Activated CD4-positive, alpha-beta T cell treated with anti-CD3 and anti-CD28 coated beads for 24 hours (primary cell): Measurements from ENCODE around the gene NTM.
A peak's percentile ranks its signal among the peaks of the same experiment; 100 is the strongest.

ENCODE experiments used
- DNase-seq, 2 donors: peaks; one replicate each; pipeline ENCODE4 v3.0.0-alpha.2; 2020; ENCODE audit warnings: low read depth in 2 of 2

Gene NTM

DNA sequence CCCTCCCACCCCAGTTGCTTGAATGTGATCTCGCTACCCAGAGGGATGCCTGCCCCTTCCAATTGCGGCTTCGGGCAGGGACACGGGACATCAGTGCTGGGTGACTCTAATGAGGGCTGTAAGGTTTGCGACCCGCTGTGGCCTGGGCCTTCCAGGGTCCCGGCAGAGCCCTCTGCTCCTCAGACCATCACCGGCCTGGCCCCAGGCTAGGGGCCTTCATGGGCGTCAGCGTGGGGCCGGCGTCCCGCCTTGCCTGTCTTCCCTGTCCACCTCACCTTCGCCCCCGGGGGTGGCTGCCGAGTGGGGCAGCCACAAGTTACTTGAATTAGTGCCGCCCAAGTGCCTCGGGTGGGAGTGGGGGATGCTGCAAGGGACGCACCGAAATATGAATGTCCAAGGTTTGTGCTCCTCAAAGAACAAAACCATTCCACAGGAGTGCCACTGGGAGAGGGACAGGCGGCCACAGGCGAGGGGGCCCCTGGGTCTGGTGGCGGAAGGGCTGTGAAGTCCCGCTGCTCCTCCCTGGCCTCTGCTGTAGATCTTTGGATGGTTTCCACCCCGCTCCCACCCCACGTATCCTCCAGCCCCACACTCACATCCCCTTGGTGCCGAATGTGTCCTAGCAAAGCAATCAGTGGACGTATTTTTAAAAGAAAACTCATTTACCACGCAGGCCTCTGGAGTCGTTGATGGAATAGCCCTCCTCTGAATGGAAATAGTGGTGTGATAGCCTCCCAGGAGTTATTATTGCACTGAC is 317.1 kb downstream of the NTM start:
- DNase-seq = no peak

DNA sequence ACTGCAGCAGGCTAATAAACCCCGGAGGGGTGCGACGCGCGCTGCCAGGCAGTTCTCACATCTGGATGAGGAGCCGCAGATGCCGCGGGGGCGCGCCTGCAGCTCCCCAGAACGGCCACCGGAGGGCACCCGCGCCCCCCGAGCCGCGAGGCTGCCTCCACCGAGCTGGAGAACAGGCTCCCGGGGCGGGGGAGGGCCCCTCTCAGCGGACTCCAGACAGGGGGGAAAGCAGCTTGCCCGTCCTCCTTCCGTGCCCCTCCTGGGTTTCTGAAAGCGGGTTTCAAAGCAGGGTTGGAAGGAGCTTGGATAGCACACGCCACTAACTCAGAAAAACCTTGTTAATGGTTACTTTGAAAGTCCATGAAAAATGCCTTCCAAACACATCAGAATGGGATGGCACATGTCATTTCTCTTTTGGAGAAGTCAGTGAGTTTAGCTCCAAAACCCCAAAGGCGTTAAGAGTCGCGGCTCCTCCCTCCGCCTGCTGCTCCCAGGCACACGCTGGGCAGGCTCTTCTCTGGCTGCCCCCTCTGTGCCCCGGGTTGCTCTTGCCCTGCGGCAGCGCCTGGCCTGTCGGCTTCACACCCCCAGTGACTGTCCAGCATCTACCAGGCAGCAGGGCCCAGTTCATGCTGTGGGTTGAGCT is 317.8 kb downstream of the NTM start:
- DNase-seq = peak in 1 of 2 donors; percentile 21

DNA sequence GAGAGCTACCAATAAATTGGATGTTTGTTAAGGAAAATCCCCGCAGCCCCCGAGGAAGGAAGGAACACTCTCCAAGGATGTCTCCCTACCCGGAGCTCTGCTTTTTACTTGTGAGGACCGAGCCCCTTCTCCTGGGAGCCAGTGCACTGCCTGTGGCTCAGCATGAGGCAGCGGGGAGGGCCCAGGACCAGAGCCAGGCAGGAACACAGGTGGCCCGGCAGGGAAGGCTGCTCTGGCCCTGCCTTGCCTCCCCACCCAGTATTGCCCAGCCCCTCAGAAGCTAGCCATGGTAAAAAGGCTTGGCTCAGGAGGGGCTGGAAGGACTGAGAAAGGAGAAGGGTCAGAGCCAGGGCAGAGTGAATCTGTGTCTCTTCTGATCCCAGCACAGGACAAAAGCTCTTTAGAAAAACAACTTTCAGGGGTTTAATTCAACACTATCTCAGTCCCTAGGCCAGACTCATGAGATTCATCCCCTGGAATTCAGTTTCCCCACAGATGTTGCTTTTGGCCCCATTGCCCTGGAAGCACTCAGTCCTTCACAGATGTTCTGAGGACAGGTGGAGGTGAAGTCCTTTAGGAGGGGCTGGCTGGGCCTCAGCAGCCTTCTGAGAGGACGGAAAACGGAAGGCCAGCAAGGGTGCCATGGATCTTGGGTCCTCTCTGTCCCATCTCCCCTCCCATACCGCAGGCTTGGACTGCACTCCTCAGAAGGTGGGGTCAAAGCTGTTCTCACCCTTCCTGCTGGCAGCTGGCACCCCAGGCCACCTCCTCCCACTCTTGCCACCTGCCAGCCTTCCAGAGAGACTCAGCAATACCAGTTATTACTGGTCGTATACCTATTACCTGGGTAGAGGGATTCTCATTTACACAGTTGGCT is 318.9 kb downstream of the NTM start:
- DNase-seq = no peak

DNA sequence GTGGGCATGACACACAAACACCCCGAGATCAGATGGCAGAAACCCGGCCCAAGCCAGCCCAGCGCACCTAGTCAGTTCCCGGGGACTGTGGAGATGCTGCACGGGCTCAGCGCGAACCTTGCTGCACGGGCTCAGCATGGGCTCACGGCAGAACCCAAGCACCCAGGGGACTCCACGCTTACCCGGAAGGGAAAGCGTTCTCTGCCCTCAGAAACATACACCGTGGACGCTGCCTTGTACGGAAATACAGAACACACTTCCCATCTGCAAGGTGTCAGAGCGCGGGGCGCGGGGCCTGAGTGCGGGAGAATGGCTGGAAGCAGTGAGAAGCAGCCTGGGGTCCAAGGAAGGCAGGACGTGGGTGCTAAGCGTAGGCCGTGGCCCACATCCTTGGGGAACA is 319.9 kb downstream of the NTM start:
- no peak for DNase-seq

DNA sequence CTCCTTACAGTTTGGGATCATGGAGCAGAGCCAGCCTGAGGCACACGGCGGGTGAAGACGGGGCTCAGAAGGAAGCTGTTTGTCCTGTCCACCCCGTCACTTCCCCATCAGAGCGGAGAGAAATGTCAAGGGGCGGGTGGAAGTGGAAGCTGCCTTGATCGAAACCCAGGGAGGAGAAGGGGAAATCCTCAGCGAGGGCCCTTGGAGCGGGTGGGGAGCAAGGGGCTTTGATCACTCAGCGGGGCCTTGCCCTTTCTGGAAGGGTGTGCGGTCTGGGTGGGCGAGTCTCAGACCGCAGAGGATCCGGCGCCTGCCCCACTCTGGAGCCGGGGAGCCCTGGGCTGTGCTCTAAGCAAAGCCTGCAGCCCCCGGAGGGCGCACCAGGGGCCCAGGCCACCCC is 320.4 kb downstream of the NTM start:
- no peak for DNase-seq

DNA sequence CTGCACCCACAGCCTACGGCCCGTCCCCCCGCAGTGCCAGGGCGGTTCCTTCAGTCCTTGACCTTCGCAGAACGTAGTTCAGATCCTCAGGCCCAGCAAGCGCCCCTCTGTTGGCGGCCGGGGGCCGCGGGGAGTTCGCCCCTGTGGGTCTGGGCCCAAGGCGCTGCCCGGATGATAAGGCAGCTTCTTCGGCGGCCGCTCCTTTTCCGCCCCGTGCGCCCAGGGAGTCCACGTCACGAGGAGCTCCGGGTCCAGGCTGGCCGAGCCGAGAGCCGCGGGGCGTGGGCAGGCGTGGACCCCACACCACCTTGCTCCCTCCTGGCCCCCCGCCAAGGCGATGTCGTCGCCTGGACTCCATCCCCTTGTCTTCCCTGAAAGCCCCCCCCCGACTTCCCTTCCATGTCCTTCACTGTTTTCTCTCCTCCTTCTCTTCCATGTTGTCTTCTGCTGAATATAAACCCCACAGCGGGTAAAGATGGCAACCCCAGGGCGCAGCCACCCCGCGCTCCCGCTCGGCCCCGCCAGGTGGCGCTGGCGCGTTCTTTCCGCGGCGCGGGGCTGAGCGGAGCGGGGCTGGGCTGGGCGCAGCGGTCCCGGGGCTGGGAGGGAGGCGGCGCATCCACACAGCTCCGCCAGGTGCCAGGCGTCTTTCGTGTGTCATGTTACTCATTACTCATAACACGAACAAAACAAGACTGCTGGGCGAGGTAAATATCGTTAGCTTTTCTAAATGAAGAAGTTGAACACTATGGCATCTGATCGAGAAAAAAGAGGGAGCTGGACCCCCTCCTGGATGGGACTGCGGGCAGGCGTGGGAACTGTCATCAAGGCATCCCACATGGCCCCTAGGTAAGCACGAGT is 321.0 kb downstream of the NTM start:
- peak in 1 of 2 donors; percentile 16 for DNase-seq

DNA sequence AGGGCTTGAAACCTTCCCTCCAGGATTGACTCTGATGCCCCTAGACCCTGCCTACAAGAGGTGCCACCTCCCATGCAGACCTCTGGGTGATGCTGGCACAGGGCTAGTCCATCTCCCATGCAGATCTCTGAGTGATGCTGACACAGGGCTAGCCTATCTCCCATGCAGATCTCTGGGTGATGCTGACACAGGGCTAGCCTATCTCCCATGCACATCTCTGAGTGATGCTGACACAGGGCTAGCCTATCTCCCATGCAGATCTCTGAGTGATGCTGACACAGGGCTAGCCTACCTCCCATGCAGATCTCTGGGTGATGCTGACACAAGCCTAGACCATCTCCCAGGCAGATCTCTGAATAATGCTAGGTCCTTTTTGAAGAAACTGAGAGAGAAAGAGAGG is 321.7 kb downstream of the NTM start:
- DNase-seq = no peak

DNA sequence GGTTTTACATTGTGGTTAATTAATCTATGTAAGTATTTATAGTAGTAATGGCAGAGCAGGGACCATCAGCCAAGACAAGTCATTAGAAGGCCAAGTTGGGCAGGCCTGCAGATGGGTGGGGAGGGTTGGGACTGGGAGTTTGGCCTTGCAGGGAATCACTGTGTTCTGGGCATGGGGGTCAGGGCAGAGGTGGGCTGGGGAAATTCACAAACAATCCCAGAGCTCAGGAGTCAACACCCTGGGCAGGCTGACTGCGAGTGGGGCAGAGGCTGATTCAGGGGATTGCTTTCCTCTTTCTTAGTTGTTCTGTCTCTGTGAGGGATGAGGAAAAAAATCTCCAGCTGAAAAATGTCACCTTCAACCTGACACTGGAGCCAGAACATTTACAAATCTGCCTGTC is 322.5 kb downstream of the NTM start:
- no peak for DNase-seq

DNA sequence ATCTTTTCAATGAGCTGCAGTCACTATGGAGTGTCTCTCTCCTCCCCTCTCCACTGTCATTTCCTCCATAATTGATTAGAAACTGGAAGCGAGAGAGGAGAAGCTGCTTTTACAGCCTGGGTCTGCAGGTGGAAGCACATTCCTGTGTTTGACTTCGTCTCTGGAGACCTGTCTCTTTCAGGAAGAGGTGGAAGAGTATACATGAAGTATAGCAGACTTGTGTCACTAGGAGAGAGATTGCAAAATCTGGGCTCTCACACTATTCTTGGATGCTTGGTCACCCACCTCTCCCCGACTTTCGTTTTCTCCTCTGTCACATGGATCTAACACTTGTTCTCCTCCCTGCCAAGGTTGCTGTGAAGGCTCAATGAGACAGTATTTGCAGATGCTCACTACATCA is 323.3 kb downstream of the NTM start:
- DNase-seq = no peak

DNA sequence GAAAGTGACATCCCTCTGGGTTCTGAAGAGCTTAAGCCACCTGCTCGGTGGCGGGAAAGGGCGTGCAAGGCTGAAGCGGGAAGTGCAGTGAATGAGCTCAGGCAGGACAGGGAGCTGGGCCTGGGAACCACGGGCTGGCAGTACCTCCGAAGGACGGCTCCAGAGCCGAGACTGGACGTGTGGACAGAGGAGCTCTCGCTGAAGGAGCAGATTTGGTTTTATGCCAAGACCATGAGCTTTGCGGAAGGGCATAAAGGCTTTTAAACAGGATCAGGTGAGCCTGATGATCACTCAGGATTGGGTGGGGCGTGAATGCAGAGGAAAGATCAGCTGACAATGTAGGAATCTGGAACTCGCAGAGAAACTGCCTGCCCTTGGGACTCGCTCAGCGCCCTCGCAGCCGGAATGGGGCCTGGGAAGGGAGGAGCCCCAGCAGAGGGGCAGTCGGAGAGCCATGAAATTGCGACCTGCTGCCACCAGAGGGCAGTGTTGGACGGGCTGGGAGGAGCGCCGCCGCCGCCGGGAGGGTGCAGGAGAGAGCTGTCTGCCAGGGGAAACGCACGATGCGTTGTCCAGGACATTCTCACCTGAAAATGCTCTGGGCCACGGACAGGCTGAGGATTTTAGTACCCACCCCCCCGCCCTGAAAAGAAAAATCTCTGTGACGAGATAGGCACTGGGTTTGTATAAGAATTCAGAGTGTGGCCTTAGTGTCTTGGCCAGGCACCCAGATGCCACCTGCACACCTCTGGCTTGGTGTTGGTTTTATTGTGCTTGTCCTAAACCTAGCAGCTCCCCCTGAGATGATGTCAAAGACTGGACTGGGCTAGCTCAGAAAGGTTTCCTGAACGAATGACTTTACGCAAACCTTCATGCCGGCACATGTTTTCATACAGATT is 324.4 kb downstream of the NTM start:
- peak; percentile 31 to 55 for DNase-seq

DNA sequence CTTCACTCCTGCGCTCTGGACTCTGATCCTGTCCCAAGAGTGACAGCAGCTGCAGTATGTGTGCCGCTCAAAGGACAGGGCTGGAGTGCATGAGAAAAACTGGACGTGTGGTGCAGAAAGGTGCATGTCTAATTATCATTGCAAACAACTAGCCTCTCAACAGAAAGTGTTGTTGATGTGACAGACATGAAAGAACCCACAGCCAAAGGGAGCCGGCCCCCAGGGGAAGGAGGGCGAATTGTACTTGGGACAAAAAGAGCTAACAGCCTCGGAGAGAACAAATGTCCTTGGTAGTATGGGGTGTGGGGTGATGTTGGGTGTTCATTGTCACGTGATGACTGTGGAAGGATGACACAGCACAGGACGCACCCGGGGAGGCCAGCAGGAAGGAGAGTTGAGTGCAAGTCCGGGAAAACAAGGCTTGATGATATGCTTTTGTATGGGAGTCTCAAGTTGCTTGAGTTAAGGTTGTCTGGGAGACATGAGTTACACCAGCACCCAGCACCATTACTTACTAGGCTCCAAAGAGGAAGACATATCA is 325.5 kb downstream of the NTM start:
- DNase-seq = no peak

DNA sequence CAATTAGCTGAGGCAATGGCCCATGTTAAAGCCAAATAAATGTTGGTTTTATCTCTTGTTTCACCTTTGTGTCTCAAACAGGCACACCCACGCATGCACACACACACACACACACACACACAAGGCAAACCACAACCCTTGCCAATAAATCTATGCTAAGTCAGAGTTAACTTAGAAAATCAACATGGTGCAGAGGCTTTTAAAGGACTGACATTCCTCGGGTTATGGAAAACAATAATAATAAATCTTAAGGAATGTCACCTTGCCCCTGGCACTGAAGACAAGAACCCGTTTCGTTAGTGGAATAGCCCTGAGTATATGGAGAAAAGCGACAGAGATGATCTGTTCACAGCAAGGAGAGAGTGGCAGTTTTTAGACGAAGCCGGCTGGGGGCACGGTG is 326.3 kb downstream of the NTM start:
- no peak for DNase-seq

DNA sequence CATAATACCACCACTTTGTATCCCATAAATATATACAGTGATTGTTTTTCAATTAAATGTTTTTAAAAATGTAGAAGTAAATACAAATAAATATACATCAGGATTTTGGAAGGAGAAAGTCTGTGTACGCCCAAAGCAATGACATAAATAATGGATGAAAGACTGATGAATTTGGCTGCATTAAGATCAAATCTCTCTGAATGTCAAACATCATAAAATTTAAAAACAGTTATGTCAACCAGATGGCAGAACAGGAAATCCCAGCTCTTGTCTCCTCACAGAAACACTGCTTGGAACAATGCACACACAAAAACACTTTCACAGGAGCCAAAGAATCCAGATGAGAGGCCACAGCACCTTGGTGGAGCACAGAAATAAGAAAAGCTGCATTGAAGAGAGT is 332.9 kb downstream of the NTM start:
- DNase-seq = no peak

DNA sequence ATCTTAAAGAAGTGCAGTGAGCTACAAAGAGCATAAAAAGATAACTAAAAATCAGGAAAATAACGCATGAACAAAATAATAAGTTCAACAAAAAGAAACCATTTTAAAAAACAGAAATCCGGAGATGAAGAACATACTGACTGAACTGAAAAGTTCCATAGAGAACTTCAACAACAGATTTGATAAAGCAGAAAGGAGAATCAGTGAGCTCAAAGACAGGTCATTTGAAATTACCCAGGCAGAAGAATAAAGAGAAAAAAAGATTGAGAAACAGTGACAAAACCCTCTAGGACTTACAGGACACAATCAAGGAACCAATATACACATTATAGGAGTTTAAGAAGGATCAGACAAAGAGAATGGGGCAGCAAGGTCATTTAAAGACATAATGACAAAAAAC is 334.3 kb downstream of the NTM start:
- DNase-seq = no peak

DNA sequence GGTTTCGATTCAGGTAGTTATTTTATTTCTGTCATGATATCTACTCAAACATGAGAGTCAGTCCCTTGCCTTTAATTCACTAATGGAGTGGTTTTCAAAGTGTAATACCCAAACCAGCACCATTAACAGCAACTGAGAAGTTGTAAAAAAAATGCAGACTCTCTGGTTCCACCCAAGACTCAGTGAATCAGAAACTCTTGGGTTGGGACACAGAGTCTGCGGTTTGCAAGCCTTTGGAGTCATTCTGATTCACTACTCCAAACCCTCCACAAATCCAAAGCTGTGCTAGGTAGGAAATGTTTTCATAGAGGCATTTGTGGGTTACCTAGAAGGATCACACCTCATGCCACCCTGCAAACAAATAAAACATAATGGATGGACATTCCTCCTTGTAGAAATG is 340.1 kb downstream of the NTM start:
- DNase-seq = no peak

DNA sequence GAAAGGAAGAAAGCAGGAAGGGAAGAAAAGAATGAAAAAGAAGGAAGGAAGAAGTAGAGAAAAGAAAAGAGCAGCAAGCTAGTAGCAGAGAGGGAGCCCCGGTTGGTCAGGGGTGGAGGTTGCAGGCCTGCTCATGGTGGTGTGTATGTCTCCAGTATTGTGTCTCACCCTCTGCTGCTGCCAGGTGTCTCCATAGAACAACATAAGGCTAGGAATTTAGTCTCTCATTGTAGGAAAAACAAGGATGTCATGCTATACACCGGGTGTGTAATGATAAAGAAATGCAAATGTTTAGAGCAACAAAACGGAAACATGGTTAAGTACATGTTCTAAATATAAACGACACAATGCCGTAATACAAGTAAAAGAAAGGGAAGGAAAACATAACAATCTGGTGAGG is 342.5 kb downstream of the NTM start:
- DNase-seq = no peak

DNA sequence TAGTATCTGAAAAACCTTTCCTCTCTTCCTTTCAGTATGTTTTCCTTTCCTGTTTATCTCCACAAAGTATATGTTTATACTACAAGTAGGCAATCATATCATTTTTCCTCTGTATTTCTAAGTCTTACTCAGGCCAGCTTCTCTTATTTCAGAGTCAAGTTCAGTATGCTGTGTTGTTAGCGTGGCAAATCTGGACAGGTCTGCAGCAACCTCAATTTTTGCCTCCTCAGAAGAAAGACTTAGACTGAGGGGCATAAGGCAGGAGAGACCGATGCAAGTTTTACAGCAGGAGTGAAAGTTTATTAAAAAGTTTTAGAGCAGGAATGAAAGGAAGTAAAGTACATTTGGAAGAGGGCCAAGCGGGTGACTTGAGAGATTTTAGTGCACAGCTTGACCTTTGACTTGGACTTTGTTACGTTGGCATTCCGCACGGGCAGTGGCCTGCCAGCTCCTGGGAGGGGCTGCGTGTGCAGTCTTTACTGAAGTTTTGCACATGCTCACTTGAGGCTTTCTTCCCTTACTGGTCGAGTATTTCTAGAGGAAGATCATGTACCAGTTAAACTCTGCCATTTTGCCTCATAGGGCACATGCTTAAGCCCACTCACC is 343.2 kb downstream of the NTM start:
- DNase-seq = no peak

DNA sequence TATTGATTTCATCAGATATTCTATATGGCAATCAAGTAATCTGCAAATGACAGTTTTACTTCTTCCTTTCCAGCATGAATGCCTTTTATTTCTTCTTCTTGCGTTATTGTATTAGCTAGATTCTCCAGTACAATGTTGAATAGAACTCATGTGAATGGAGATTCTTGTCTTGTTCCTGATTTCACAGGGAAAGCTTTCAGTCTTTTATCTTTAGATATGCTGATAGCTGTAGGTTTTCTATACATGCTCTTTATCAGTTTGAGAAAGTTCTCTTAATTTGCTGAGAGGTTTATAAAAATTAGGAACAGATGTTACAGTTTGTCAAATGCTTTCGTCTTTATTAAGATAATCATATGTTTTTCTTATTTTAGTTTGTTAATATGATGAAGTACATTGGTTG is 347.2 kb downstream of the NTM start:
- no peak for DNase-seq

DNA sequence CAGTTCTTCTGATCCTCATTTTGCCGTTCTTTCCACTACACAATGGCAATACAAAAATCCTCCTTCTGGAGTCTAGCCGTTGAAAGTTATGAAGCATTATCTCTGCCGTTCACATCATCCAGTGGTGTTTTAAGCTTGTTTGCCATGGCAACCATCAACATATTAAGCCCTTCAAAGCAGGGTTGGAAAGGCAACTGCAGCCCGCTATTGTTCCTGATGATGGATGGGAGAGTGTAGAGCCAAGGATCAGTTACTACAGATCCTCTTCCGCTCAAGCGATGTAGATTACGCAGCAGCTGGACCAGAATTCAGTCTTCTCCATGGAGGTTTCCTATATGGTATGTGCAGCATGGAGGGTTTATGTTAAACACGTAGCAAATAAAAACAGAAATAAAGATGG is 352.7 kb downstream of the NTM start:
- DNase-seq = no peak

DNA sequence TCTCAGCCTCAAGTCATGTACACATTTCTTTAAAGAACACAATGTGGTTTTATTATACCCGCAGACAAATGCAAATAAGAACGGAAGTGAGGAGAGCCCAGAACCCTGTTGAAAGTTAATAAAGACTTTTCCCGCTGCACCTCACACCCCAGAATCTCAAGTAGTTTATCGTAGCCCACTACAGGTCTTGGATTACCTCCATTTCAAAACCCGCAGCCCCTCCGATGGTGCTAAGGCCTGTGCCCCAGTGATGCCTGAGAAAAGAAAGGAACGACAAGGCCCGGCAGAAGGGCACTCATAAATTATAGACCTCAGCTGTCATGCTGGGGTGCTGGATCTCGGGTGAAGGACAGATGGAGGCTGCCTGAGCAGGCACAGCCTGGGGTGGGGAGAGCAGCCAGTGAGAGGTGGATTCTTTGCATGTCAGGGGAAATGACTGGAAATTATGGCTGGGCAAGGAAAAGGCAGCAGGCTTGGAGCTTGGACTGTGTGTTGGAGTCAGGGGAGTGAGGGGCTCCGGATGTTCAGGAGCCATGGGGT is 354.1 kb downstream of the NTM start:
- DNase-seq = no peak
